ENCODE results near the gene UST.

UST gene

GRCh38 chr6:149006671-149007070 is 259.8 kb downstream of the UST start:
- Histone ChIP-seq H3K9me3 (no peaks in the 10 kb centered on the region), H3K4me1 (no peaks in the 10 kb centered on the region), H3K36me3 (no peaks in the 10 kb centered on the region), H3K4me3 (ENCODE audit: low read depth, low read length) (no peak overlapping the region), H3K27me3 (peaks cover 25% of the 10 kb centered on the region)
- DNase-seq, result no peak
- TF ChIP-seq CTCF (IDR thresholded peaks at IDR 0.05; ENCODE audit: low read depth, low read length), result no peak

- H3K4me1 ChIP-seq, result no peaks in the 10 kb centered on the region
- H3K9me3 ChIP-seq, result no peaks in the 10 kb centered on the region
- peaks cover 25% of the 10 kb centered on the region for H3K27me3 ChIP-seq
- TF ChIP-seq CTCF (IDR thresholded peaks at IDR 0.05; ENCODE audit: low read depth, low read length), result no peak
- no peak for DNase-seq
- no peak overlapping the region for H3K4me3 ChIP-seq (ENCODE audit: low read depth, low read length)
- H3K36me3 ChIP-seq, result no peaks in the 10 kb centered on the region
These were observed 261.0 kb downstream of the UST start for GRCh38 chr6:149007846-149008245.

- no peaks in the 10 kb centered on the region for H3K9me3 ChIP-seq
- H3K4me1 ChIP-seq, result no peaks in the 10 kb centered on the region
- no peak for TF ChIP-seq CTCF (IDR thresholded peaks at IDR 0.05; ENCODE audit: low read depth, low read length)
- H3K27me3 ChIP-seq, result peaks cover 25% of the 10 kb centered on the region
- H3K36me3 ChIP-seq, result no peaks in the 10 kb centered on the region
- H3K4me3 ChIP-seq (ENCODE audit: low read depth, low read length), result no peak overlapping the region
- DNase-seq, result no peak
These were observed 261.9 kb downstream of the UST start for GRCh38 chr6:149008741-149009140.

- TF ChIP-seq CTCF (IDR thresholded peaks at IDR 0.05; ENCODE audit: low read depth, low read length), result no peak
- peaks cover 25% of the 10 kb centered on the region for H3K27me3 ChIP-seq
- H3K36me3 ChIP-seq, result no peaks in the 10 kb centered on the region
- no peaks in the 10 kb centered on the region for H3K9me3 ChIP-seq
- DNase-seq, result no peak
- no peak overlapping the region for H3K4me3 ChIP-seq (ENCODE audit: low read depth, low read length)
- no peaks in the 10 kb centered on the region for H3K4me1 ChIP-seq
These were observed 265.3 kb downstream of the UST start for GRCh38 chr6:149012040-149012545.

GRCh38 chr6:149013586-149014344 is 266.9 kb downstream of the UST start:
- no peak for DNase-seq
- Histone ChIP-seq H3K9me3 (no peaks in the 10 kb centered on the region), H3K27me3 (peaks cover 15% of the 10 kb centered on the region), H3K36me3 (no peaks in the 10 kb centered on the region), H3K4me1 (no peaks in the 10 kb centered on the region), H3K4me3 (ENCODE audit: low read depth, low read length) (no peak overlapping the region)
- no peak for TF ChIP-seq CTCF (IDR thresholded peaks at IDR 0.05; ENCODE audit: low read depth, low read length)

Data from BE2C (cell line).